HG02571 (cell line): Measurements from ENCODE around the gene SLC22A23.
"Not testable (repeated sequence)": the region's sequence is repeated elsewhere in the genome, so short reads cannot be mapped to it uniquely, and the experiment has no call there.

Experiments used
- ATAC-seq: cut with Tn5 transposase; IDR thresholded peaks from one replicate; pipeline ENCODE4 v1.9.1; 2021; ENCODE audit warnings: mild to moderate bottlenecking, moderate library complexity; ENCODE audit not compliant: unreplicated experiment

The SLC22A23 gene

DNA sequence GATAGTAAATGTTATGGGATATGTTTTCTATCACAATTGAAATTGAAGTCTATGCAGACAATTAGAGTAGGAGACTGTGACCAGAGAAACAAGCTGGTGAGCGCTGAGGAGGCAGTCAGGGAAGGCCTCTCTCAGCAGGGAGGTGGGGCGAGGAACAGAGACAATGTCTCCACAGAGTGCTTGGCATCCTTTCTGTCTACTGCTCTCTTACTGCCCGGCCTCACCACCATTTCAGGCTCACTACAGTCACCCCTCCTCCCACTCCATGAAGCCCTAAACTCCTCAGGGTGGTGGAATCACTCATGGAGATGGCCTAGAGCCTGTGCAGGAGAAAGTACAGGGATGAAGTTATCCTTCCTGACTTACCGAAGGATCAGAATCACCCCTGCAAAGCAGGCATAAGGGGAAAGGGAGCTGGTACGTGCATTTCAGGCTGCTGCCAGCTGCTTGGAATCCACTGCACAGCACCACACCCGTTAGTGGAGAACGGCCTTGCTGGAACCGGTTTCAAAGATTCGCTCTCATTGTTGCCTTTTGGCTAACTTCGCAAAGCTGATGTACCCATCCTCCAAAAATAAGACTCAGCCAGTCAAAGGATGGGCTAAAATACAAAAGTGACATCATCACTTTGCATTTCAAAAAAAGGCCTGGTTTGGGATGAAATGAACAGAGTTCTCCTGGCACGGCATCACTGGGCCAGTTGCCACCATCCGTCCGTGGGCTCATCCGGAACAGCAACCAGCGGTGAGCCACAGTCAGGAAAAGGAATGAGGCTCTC is 67.3 kb downstream of the SLC22A23 start:
- no peak for ATAC-seq

DNA sequence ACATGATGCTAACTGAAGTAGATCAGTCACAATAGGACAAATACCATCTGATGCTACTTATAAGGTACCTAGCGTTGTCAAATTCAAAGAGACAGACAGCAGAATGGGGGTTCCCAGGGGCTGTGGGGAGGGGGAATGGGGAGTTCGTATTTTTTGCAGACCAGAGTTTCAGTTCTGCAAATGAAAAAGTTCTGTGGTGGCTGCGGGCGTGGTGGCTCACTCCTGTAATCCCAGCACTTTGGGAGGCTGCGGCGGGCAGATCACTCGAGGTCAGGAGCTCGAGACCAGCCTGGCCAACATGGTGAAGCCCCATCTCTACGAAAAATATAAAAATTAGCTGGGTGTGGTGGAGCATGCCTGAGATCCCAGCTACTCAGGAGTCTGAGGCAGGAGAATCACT is 68.1 kb downstream of the SLC22A23 start:
- no peak for ATAC-seq

DNA sequence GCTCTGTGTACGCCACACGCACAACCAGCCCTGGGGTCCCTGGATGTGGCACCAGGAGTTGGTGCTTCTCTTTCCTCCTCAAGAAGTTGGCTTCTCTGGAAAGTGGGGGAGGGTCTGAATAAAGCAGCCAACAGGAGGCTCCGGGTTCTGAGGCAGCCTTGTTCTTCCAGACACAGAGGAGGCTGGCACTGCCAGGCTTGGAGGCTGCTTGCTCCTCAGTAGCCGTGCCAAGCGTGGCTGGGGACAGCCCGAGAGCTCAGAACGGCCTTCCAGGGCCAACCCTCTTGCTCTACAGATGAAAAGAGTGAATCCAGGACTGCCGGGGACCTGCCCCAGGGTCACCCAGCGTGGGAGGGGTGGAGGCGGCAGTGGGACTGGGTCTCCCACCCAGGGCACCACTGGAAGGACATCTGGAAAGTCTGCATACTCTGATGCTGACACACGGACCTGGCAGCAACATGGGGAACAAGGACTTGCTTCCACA is 70.4 kb downstream of the SLC22A23 start:
- no peak for ATAC-seq

DNA sequence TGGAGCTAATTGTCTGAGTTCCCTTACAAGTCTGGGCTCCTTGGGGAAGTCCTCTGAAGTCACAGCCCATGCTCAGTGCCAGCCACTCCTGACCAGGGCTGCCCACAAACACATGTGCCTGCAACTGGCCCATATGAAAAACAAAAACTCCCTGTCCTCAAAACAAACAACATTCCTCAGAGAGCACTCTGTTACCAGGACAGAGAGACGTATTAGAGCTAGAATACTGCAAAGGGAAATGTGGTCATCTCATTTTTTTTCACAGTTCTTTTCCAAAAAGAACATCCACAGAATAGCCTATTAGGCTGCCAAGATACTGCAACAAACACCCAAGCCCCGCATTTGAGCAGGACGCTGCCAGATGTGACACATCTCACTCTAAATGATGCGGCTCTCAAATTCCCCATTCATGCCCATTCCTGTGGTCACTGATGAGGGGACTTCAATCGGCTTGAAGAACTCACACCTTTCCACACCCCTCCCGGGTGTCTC is 71.1 kb downstream of the SLC22A23 start:
- no peak for ATAC-seq

DNA sequence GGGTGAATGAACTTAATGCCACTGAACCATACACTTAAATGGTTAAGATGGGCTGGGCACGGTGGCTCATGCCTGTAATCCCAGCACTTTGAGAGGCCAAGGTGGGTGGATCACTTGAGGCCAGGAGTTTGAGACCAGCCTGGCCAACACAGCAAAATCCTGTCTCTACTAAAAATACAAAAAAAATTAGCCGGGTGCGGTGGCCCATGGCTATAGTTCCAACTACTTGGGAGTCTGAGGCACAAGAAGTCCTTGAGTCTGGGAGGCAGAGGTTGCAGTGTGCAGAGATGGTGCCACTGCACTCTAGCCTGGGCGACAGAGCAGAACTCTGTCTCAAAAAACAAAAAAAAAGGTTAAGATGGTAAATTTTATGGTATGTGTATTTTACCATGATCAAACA is 71.7 kb downstream of the SLC22A23 start:
- ATAC-seq: not testable (repeated sequence)

DNA sequence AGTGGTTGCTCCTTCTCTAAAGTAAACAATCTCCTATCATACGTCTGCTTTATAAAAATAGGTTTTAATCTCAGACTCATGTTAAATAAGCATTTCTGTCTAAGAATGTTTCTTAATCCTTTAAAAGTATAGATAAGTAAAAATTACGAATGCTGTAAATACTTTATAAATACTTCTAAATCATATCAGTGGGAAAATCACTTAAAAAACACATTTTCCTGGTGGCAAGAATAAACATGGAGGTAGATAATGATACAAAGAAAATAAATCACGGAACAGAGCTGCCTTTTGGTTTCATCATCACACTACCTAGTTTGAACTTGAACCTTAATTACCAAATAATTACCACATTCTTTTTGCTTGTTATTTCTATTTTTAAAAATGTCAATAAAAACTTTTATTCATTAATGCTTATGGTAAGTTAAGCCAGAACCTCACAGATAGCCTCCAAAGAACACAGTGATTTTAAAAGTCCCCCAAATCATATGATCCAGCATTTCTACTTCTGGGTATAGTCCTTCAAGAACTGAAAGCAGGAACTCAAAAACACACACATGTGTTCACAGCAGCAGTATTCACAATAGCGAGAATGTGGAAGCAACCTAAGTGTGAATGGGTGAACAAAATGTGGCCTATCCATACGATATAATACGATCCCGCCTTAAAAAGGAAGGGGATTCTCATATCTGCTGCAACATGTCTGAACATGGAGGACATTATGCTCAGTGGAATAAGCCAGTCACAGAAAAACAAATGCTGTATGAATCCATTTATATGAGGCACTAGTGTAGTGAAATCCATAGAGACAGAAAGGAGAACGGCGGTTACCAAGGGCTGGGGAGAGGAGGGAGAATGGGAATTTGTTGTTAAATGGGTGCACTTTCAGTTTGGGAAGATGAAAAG is 72.4 kb downstream of the SLC22A23 start:
- no peak for ATAC-seq

DNA sequence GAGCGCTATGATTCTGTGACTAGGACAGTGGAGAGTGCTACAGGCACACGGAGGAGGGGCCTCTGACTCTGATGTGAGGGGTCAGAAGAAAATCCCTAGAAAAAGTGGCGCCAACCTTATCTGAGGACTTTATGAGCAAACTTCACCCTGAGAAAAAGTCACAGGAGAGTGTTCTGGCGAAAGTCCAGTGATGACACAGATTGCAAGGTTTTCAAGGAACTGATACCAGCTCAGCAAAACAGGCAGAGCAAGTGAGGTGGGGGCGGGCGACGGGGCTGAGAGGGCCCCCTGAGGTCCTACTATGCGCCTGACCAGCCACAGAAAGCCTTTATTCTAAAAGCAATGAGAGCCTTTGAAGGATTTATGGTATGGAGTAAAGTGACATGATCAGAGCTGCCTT is 73.3 kb downstream of the SLC22A23 start:
- no peak for ATAC-seq

DNA sequence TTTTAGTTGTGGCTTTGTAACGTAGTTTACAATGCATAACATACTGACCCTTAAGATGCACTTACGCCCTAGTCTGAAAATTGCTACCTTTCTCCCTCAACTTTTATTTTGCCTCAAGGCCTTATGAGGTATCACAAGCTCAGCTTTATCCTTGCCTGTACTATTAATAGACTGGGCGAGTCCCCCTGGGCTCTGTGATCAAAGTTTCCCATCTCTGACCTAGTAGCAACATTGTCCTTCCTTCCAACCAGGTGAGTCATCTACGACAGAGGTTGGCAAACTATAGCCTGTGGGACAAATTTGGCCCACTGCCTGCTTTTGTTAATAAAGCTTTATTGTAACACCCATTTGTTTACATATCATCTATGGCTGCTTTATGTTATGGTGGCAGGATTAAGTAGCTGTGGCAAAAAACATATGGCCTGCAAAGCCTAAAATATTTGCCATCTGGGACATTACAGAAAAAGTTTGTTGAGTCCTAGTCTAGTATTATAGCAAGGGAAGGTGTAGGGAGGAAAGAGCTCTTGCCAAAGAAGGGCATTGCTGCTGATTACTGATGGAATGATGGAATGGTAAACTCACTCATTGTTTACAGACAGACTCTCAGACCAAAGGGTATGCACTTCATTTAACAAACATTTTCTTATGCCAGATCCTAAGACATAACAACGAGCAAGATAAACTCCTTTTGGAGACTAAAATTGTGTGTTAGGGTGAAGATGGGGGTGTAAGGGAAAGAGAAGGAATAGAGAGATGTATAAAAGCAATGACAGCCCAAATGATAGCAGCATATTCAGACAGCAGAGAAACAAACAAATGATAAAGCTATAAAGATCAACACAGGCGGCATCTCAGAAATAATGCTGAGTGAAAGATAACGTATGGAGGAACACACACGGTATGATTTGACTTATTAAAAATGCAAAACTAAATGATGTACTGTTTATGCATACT is 74.2 kb downstream of the SLC22A23 start:
- ATAC-seq: no peak

DNA sequence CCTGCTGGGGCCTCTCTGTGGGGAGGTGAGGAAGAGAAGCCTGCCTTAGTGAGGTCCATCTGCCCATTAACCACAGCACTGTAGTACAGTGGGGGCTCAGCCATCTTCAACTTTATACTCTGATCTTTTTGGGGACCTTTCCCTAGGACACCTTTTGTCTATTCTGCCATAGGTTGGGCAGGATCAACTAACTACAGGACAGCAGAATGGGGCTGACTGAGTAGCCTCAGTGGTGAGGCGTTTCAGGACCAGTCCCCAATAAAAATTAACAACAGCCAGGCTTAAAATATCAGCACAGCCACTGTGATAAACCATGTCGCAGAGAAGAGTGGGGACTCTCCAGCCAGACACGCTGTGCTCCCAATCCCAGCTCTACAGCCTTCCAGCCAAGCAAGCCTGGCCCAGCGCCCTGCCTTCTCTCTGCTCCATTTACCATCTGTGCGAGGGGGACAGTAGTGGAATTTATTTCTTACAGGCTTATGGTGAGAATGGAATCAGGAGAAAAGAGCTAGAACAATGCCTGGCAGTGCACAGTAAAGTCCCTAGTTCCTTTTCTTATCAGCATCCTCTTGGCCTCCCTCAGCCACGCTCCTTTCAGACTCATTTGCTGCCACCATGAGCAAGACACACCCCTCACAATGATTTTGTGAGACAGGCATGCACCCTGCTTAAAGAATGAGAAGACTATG is 75.5 kb downstream of the SLC22A23 start:
- ATAC-seq: no peak

DNA sequence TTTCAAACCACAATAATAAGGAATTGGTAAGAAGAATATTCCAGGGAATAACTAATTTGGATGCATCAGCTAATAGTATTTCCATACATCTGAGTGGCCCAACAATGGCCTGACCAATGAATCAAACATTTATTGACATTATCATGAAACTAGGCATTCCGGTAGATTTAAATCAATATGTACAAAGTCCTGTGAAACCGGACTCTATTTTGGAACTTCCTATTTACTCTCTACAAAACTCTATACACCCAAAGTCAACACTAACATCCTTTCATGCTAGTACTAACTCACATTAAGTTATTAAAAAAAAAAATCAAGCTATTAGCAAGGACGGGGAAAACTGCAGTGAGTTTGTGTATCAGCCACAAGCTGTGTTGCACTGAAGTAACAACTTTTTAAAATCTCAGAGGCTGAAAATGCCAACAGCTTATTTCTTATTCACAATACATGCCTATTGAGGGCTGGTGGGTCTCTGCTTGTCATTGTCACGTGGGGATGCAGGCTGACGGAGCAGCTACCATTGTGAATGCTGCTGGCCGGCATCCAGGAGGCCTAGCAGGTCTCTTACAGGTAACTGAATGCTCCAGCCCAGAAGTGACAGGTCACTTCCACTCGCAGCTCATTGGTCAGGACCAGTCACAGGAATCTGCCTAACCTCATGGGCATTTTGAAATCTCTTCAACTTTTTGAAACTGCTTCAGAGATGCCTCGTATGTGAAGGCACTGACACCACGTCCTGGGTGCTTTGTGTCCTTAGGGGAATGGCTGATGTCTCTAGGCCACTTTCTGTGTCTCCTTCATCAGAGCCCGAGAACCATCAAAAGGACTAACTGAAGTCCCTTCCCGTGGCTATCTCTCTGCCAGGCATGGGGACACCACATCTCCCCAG is 76.3 kb downstream of the SLC22A23 start:
- no peak for ATAC-seq

DNA sequence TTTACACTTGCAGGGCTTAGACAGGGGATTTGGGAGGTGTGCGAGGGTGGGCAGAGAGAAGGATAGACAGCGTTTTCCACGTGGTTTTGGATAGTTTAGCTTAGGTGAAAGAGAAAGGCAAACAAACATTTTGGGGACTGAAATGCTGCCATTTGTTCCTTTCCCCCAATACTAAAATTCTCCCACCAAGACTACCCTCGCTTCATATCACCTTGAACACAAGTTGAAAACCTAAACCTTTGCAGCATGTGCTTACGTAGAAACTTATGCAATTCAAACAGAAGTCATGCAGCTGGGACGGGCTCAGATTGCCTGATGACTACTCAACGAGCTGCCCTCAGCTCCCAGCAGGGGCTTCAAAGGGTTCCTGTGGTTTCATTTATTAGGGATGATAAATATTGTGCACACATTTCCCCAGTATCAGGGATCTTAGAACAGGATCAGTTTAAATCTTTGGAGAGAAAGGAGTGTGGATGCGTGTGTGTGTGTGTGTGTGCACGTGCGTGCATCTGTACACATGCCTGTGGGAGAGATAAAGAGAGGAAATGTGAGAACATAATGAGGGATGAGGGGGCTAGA is 77.3 kb downstream of the SLC22A23 start:
- ATAC-seq: no peak

DNA sequence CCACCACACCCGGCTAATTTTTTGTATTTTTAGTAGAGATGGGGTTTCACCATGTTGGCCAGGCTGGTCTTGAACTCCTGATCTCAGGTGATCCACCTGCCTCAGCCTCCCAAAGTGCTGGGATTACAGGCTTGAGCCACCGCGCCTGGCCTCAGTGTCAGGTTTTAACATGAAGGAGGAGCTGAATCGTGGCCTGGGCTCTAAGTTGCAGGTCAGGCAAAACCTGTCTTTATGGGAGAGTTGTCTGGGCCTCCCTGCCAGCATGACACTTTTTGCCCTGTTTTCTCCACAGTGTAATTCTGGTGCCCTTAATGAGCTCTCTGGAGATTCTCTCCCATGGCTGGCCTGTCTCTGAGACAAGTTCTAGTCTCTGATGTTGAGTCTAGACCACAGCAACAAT is 78.0 kb downstream of the SLC22A23 start:
- ATAC-seq: not testable (repeated sequence)

DNA sequence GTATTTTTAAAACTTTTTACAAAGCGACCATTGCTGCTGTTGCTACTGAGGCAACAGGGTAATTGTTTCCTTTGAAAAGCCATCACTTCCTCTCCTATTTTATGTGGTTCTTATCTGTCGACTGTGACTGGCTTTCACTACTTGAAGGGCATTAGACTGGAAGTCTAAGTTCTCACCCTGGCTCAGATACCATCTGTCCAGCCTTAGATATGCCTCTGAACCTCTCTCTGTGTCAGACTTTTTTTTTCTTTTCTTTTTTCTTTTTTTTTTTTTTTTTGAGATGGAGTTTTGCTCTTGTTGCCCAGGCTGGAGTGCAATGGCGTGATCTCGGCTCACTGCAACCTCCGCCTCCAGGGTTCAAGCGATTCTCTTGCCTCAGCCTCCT is 78.5 kb downstream of the SLC22A23 start:
- not testable (repeated sequence) for ATAC-seq

DNA sequence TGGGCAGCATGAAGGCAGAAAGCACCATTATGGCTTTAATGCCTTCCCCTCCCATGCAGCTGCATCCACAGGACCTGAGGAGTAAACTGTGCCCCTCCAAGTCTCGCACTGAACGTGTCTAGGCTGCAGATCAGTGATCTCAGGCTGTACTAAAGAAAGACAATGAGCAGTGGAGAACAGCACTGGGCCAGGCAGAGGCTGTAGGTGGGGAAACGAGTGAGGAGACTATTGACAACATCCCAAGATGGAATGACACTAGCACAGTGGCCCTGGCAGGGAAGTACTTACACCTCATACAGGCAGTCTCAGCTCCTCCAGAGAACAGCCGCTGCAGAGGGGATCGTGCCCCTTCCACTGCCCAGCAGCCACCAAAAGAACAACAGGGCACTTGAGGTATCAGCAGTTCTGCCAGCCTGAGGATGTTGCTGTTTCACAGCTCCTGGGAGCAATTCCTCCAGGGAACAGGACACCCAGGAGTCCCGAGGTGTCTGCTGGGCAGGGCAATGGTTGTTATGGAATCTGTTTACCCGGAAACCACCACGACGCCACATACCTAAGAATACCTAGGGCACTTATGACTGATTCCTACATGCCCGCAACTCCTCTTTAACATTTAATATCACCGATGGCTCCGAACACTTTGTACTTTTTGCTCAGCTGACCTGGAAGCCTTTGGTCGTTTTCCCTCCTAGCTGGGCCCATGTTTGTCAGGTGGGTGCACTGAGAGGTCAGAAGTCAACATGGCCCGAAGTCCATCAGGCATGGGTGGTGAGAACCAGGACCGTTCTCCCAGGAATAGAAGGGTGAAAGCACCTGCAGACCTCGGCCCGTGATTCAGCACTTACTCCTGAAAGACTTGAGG is 79.1 kb downstream of the SLC22A23 start:
- no peak for ATAC-seq

DNA sequence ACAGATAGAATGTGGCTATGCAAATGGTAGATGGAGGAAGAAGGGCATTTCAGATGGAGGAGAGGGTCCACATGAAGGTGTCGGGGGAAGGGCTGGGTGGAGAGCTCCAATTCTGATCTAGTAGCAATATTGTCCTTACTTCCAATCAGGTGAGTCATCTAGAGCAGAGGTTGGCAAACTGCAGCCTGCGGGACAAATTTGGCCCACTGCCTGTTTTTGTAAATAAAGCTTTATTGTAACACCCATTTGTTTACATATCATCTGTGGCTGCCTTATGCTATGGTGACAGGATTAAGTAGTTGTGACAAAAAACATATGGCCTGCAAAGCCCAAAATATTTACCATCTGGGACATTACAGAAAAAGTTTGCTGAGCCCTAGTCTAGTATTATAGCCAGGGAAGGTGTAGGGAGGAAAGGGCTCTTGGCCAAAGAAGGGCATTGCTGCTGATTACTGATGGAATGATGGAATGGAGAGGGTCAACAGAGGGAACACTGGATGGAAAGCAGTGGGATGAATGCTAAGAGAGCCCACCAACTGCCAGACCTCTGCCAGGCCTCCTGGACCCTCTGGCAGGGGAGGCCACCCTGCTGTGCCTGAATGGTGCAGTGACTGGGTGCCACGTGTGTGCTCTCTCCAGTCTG is 79.8 kb downstream of the SLC22A23 start:
- no peak for ATAC-seq

DNA sequence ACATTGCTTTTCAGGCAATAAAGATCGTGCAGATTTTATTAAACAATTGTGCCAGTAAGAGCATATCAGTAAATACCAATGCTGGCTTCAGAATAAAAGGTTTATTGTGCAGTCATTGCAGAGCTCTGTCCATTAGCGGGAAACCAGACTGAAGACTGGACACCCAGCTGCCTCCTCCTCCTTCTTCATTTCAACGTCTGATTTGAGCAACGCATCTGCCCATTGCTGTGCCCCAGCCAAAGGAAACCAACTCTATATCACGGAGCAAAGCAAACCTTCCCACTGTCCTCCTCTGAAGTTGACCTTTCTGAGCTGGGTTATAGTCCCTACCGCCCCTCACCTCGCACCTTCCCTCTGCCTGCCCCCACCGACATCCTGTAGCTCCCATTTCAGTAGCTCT is 80.8 kb downstream of the SLC22A23 start:
- no peak for ATAC-seq

DNA sequence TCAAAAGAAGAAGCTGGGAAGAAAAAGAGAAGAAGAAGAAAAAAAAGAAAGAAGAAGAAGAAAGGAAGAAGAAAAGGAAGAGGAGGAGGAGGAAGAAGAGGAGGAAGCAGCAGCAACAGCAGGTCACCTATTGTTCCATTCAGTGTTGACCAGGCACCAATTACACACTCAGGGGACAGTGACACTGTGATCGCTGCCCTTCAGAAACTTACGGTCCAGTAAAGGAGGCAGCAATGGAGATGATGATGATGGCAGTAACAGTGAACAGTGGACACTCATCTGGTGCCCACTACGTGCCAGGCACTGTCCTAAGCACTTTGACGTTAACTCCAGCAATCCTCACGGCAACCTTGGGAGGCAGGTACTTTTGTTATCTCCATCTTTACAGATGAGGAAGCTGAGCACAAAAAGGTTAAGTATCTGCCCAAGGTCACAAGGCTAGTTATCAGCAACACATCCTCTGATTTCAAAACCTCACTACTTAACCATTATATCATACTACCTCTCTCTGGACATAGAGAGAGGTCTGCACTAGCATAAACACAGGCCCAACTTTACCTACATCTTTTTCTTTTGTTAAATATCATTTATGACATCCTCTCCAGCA is 83.2 kb downstream of the SLC22A23 start:
- ATAC-seq: no peak
